Lower leg skin (tissue), 3 donors: ENCODE data around the gene STAG3.

Experiments
- CTCF ChIP-seq, 3 donors: fragments of 450-650 bp; IDR thresholded peaks; one replicate each; pipeline ENCODE4 v1.5.1; 2016; ENCODE audit warnings: antibody characterized with exemption in 3 of 3, mild to moderate bottlenecking in 3 of 3, moderate library complexity in 2 of 3
- POLR2A ChIP-seq, 2 donors: fragments of 450-650 bp; IDR thresholded peaks; one replicate each; pipeline ENCODE4 v1.6.1; 2016 to 2017; ENCODE audit warnings: antibody characterized with exemption in 2 of 2, mild to moderate bottlenecking in 1 of 2, moderate library complexity in 1 of 2

GRCh38 chr7:100185726-100186125 lies 8.0 kb downstream of the STAG3 start:
- TF ChIP-seq CTCF (IDR thresholded peaks at IDR 0.05) (no peak), POLR2A (IDR thresholded peaks at IDR 0.05) (no peak)
